HS-5 (cell line): ENCODE measurements around the gene KCNIP3.
"Not testable (repeated sequence)": the region's sequence is repeated elsewhere in the genome, so short reads cannot be mapped to it uniquely, and the experiment has no call there.

Experiments
- DNase-seq: peaks from one replicate; pipeline ENCODE4 v3.0.0-alpha.2; 2012; ENCODE audit warnings: low read depth

Gene KCNIP3

GRCh38 chr2:95296880-95297487 is at the start of gene KCNIP3:
KCNIP3 (plus strand) TSS chr2:95297347; CDS start chr2:95297439, 92 bp downstream.
- no peak for DNase-seq

- no peak for DNase-seq
These were observed 38.9 kb upstream of the KCNIP3 start for GRCh38 chr2:95258271-95258670.

GRCh38 chr2:95260028-95261023 is 36.8 kb upstream of the KCNIP3 start:
- DNase-seq: no peak

- DNase-seq: no peak
These were observed 35.5 kb upstream of the KCNIP3 start for GRCh38 chr2:95261602-95262001.

- peak; percentile 18 for DNase-seq
These were observed 34.1 kb upstream of the KCNIP3 start for GRCh38 chr2:95262896-95263542.

- no peak for DNase-seq
These were observed 32.5 kb upstream of the KCNIP3 start for GRCh38 chr2:95264624-95265023.

- DNase-seq: no peak
These were observed 32.0 kb upstream of the KCNIP3 start for GRCh38 chr2:95265182-95265581.

GRCh38 chr2:95266781-95267430 is 30.2 kb upstream of the KCNIP3 start:
- DNase-seq: no peak

- no peak for DNase-seq
These were observed 29.5 kb upstream of the KCNIP3 start for GRCh38 chr2:95267458-95268210.

GRCh38 chr2:95268211-95269035 is 28.7 kb upstream of the KCNIP3 start:
- no peak for DNase-seq

- no peak for DNase-seq
These were observed 28.0 kb upstream of the KCNIP3 start for GRCh38 chr2:95269036-95269680.

GRCh38 chr2:95269745-95270144 is 27.4 kb upstream of the KCNIP3 start:
- DNase-seq: not testable (repeated sequence)

- DNase-seq: no peak
These were observed 26.5 kb upstream of the KCNIP3 start for GRCh38 chr2:95270541-95271081.

- no peak for DNase-seq
These were observed 25.7 kb upstream of the KCNIP3 start for GRCh38 chr2:95271381-95271971.

- no peak for DNase-seq
These were observed 24.8 kb upstream of the KCNIP3 start for GRCh38 chr2:95272299-95272751.

GRCh38 chr2:95272781-95273180 is 24.4 kb upstream of the KCNIP3 start:
- DNase-seq: no peak

GRCh38 chr2:95273566-95274290 is 23.4 kb upstream of the KCNIP3 start:
- no peak for DNase-seq
